ENCODE results near the gene KRTAP9-8. TPM values are rescaled to one million over a fixed set of nuclear protein-coding genes. Genes with fewer than 3 reads are reported as not detected.
"Not testable (repeated sequence)": the region's sequence is repeated elsewhere in the genome, so short reads cannot be mapped to it uniquely, and the experiment has no call there.

KRTAP9-8 gene
- polyA plus RNA-seq, 1 experiment = not detected

DNA sequence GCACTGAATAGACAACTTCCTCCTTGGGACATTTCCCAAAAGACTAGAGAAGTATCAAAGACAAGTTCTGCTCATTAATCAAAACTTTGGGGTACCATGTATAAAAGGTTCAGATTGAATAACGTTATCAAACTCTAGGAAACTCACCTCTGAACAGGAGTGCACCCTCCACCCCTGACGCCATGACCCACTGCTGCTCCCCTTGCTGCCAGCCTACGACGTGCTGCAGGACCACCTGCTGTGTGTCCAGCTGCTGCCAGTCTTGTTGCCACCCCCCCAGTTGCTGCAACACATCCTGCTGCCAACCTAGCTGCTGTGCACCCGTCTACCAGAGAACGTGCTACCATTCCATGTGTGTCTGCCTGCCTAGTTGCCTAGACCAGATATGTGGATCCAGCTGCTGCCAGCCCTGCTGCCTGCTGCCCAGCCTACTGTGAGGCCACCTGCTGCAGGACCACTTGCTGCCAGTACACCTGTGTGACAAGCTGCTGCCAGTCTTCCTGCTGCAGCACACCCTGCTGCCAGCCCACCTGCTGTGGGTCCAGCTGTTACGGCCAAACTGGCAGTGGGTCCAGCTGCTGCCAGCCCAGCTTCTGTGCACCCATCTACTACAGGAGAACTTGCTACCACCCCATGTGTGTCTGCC is 25.2 kb upstream of the KRTAP9-8 start:
- ChIA-PET CTCF (interaction anchor here (1.1 kb wide), 1 partner anchor 109 kb away, joined by 3 read pairs; no protein-coding TSS in a partner anchor), POLR2A (interaction anchor here (0.5 kb wide), 1 partner anchor 79 kb away, joined by 3 read pairs; no protein-coding TSS in a partner anchor)
- Histone ChIP-seq H3K27me3 (ENCODE audit: control insufficient read depth, insufficient read depth, low read length) (no peaks in the 10 kb centered on the region), H3K4me3 (ENCODE audit: low read depth, low read length) (no peak overlapping the region), H3K36me3 (ENCODE audit: control insufficient read depth, insufficient read depth, low read length) (no peaks in the 10 kb centered on the region)
- DNase-seq (ENCODE audit: low read depth) = no peak
- TF ChIP-seq, protein P1, sequence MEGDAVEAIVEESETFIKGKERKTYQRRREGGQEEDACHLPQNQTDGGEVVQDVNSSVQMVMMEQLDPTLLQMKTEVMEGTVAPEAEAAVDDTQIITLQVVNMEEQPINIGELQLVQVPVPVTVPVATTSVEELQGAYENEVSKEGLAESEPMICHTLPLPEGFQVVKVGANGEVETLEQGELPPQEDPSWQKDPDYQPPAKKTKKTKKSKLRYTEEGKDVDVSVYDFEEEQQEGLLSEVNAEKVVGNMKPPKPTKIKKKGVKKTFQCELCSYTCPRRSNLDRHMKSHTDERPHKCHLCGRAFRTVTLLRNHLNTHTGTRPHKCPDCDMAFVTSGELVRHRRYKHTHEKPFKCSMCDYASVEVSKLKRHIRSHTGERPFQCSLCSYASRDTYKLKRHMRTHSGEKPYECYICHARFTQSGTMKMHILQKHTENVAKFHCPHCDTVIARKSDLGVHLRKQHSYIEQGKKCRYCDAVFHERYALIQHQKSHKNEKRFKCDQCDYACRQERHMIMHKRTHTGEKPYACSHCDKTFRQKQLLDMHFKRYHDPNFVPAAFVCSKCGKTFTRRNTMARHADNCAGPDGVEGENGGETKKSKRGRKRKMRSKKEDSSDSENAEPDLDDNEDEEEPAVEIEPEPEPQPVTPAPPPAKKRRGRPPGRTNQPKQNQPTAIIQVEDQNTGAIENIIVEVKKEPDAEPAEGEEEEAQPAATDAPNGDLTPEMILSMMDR (IDR thresholded peaks at IDR 0.05; ENCODE audit: insufficient read depth, low read depth, low read length) = no peak

DNA sequence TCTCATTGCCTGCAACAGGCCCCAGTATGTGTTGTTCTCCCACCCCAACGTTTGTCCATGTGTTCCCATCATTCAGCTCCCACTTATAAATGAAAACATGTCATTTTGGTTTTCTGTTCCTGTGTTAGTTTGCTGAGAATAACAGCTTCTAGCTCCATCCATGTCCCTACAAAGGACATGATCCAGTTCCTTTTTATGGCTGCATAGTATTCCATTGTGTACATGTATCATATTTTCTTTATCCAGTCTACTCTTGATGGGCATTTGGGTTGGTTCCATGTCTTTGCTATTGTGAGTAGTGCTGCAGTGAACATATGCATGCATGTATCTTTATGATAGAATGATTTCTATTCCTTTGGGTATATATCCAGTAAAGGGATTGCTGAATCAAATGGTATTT is 22.1 kb upstream of the KRTAP9-8 start:
- no peak for DNase-seq (ENCODE audit: low read depth)
- H3K27me3 ChIP-seq (ENCODE audit: control insufficient read depth, insufficient read depth, low read length) = no peaks in the 10 kb centered on the region
- H3K4me3 ChIP-seq (ENCODE audit: low read depth, low read length) = no peak overlapping the region
- ChIA-PET POLR2A (no interaction called here), CTCF (no interaction called here)
- TF ChIP-seq, protein P1 (IDR thresholded peaks at IDR 0.05; ENCODE audit: insufficient read depth, low read depth, low read length) = no peak
- no peaks in the 10 kb centered on the region for H3K36me3 ChIP-seq (ENCODE audit: control insufficient read depth, insufficient read depth, low read length)

DNA sequence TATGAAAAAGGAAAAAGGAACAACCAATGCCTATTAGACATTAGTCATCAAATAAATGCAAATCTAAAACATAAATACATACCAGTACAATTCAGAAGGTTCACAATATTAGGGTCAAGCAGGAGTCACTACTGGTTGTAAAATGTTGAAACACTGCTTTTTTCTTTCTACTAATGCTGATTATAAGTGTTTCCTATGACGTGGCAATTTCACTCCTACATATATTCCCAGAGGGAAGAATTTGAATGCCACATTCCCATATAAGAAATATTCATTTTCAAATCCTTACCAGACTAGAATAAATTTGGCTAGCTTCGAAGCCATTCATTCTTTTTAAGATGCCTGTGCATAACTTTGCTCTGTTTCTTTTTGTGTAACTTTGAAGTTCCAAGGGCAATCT is 14.0 kb upstream of the KRTAP9-8 start:
- TF ChIP-seq, protein P1 (IDR thresholded peaks at IDR 0.05; ENCODE audit: insufficient read depth, low read depth, low read length) = no peak
- ChIA-PET POLR2A (no interaction called here), CTCF (no interaction called here)
- no peak for DNase-seq (ENCODE audit: low read depth)
- Histone ChIP-seq H3K27me3 (ENCODE audit: control insufficient read depth, insufficient read depth, low read length) (no peaks in the 10 kb centered on the region), H3K4me3 (ENCODE audit: low read depth, low read length) (no peak overlapping the region), H3K36me3 (ENCODE audit: control insufficient read depth, insufficient read depth, low read length) (no peaks in the 10 kb centered on the region)

DNA sequence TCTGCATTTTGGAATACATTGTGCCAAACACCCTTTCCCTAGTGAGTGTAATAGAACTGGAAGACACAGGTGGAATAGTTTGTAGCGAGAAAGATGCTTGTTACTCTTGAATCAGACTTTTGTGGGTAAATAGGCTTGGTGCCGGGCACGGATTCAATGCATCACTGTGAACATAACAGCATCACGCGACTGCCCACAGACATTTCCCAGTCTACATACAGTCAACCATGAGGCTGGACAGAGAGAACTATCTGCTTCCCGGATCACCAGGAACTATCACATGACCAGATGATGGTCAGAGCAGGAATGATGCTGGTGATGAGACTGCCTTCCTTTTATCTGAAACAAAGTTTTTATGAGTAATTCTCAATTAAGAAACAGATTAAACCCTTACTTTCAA is 11.7 kb upstream of the KRTAP9-8 start:
- DNase-seq (ENCODE audit: low read depth) = no peak
- H3K4me3 ChIP-seq (ENCODE audit: low read depth, low read length) = no peak overlapping the region
- TF ChIP-seq, protein P1 (IDR thresholded peaks at IDR 0.05; ENCODE audit: insufficient read depth, low read depth, low read length) = no peak
- H3K36me3 ChIP-seq (ENCODE audit: control insufficient read depth, insufficient read depth, low read length) = no peaks in the 10 kb centered on the region
- ChIA-PET POLR2A (no interaction called here), CTCF (interaction anchor here (1.2 kb wide), 1 partner anchor 9 kb away, joined by 3 read pairs; no protein-coding TSS in a partner anchor)
- no peaks in the 10 kb centered on the region; the same call in 1 of the 2 replicates for H3K27me3 ChIP-seq (ENCODE audit: control insufficient read depth, insufficient read depth, low read length)

DNA sequence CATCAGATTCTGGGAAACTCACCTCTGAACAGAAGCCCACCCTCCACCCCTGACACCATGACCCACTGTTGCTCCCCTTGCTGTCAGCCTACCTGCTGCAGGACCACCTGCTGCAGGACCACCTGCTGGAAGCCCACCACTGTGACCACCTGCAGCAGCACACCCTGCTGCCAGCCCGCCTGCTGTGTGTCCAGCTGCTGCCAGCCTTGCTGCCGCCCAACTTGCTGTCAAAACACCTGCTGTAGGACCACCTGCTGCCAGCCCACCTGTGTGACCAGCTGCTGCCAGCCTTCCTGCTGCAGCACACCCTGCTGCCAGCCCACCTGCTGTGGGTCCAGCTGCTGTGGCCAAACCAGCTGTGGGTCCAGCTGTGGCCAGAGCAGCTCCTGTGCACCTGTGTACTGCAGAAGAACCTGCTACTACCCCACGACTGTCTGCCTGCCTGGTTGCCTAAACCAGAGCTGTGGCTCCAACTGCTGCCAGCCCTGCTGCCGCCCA is 11.2 kb upstream of the KRTAP9-8 start, which contains the start of gene KRTAP9-2:
TSS of gene KRTAP9-2 (plus strand) at position 51 of the 498 bp plus-strand sequence. CDS start at position 58, 7 bp downstream.
- H3K4me3 ChIP-seq (ENCODE audit: low read depth, low read length); DNase-seq (ENCODE audit: low read depth); H3K36me3 ChIP-seq (ENCODE audit: control insufficient read depth, insufficient read depth, low read length); H3K27me3 ChIP-seq (ENCODE audit: control insufficient read depth, insufficient read depth, low read length); POLR2A ChIA-PET: not testable (repeated sequence)
- CTCF ChIA-PET = interaction anchor here (0.7 kb wide), 1 partner anchor 304 kb away, joined by 3 read pairs; no protein-coding TSS in a partner anchor
